ENCODE results near the gene FOXR1. TPM values are rescaled to one million over a fixed set of nuclear protein-coding genes. Genes with fewer than 3 reads are reported as not detected.

FOXR1 gene
- total RNA-seq, 1 experiment from 2014 or later, result not detected

DNA sequence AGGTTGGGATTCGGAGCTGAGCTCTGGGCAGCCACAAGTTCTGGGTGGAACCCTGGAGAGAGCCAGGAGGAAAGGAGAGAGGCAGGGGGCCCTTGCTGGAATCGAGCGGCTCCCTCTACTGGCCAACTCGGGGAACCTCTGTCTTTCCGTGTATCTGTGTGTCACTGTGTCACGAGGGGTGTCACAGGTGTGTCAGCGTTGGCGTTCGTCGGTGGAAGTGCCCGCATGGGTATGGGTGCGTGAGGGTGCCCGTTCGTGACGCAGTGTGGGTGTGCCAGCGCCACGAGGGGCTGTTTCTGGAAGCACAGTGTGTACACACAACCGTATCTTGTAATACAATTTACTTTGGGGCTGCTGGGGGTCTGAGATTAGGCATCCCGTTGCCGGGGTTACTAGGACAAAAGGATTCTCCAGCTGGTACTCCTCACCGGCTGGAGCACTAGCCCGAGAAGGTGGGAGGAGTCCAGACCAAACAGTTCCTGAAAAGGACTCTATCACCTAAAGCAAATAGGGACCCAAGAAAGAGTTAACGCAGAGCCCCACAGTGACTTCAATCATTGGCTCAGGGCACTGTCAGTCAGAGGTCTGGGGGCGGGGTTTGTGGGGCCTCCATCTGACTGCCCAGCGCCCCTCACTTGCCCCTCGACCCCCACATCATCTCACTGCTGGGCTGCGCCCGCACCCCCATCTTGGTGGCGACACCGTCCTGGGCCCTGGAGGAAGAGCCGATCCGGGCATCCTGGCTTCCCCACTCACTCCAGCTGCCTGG is 43.3 kb upstream of the FOXR1 start (continued):
- TF ChIP-seq, protein P1, sequence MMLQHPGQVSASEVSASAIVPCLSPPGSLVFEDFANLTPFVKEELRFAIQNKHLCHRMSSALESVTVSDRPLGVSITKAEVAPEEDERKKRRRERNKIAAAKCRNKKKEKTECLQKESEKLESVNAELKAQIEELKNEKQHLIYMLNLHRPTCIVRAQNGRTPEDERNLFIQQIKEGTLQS (CRISPR knock-in tag; conservative IDR thresholded peaks at IDR 0.05), result no peak
- peak; percentile 73 for TF ChIP-seq NFYB (CRISPR knock-in tag; conservative IDR thresholded peaks at IDR 0.05; ENCODE audit: low read depth)
- TF ChIP-seq, protein P2, sequence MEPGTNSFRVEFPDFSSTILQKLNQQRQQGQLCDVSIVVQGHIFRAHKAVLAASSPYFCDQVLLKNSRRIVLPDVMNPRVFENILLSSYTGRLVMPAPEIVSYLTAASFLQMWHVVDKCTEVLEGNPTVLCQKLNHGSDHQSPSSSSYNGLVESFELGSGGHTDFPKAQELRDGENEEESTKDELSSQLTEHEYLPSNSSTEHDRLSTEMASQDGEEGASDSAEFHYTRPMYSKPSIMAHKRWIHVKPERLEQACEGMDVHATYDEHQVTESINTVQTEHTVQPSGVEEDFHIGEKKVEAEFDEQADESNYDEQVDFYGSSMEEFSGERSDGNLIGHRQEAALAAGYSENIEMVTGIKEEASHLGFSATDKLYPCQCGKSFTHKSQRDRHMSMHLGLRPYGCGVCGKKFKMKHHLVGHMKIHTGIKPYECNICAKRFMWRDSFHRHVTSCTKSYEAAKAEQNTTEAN (CRISPR knock-in tag; IDR thresholded peaks at IDR 0.05), result peak; percentile 67; the same call in 1 of the 2 replicates
- TF ChIP-seq, protein P3, sequence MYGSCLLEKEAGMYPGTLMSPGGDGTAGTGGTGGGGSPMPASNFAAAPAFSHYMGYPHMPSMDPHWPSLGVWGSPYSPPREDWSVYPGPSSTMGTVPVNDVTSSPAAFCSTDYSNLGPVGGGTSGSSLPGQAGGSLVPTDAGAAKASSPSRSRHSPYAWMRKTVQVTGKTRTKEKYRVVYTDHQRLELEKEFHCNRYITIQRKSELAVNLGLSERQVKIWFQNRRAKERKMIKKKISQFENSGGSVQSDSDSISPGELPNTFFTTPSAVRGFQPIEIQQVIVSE (CRISPR knock-in tag; IDR thresholded peaks at IDR 0.05; ENCODE audit: borderline replicate concordance), result no peak
- TF ChIP-seq, protein P4, sequence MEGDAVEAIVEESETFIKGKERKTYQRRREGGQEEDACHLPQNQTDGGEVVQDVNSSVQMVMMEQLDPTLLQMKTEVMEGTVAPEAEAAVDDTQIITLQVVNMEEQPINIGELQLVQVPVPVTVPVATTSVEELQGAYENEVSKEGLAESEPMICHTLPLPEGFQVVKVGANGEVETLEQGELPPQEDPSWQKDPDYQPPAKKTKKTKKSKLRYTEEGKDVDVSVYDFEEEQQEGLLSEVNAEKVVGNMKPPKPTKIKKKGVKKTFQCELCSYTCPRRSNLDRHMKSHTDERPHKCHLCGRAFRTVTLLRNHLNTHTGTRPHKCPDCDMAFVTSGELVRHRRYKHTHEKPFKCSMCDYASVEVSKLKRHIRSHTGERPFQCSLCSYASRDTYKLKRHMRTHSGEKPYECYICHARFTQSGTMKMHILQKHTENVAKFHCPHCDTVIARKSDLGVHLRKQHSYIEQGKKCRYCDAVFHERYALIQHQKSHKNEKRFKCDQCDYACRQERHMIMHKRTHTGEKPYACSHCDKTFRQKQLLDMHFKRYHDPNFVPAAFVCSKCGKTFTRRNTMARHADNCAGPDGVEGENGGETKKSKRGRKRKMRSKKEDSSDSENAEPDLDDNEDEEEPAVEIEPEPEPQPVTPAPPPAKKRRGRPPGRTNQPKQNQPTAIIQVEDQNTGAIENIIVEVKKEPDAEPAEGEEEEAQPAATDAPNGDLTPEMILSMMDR (IDR thresholded peaks at IDR 0.05), result peak; percentile 90
- peak; percentile 82 for TF ChIP-seq ZNF423 (CRISPR knock-in tag; IDR thresholded peaks at IDR 0.05)

DNA sequence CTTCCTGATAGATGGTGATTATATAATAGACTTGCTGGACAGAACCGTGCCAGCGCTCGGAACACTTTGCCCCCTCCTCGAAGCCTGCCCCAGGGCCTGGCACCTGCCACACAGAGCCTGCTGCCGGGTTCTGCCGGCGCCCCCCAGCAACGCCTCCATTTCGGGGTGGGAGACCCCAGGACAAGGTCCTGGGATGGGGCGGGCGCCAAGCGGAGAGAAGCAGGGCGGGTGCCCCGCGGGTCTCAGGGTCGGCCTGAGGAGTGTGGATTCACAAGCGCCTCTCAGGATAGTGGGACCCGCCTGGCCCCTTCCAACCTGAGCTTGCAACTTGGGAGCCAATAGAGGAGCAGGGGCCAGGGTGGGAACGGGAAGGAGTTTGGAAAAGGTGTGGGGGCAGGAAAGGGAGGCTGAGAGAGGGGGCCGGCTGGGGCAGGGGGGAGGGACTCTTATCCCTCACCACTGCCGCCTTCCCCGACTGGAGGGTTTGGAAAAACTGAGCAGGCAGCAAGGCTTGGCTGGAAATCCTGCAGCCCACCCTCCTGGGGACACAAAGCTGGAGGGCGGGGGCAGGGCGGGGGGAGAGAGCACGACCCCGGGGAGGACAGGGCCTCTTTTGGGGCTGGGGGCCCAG is 42.6 kb upstream of the FOXR1 start:
- no peaks in the 10 kb centered on the region for H3K36me3 Mint-ChIP-seq
- ATAC-seq, result peak; percentile 1
- ChIA-PET CTCF (interaction anchor here (0.6 to 3.8 kb wide), 11 partner anchors 11 to 178 kb away, joined by 3 to 34 read pairs (median 8); partner anchors contain the start of genes C2CD2L, DDX6 and UPK2), POLR2A (interaction anchor here (1.0 to 3.8 kb wide), 4 partner anchors 18 to 136 kb away, joined by 4 to 76 read pairs (median 6); partner anchors contain the start of gene UPK2)
- peaks cover 41% of the 10 kb centered on the region for H3K4me1 Mint-ChIP-seq
- DNase-seq (ENCODE audit: low spot score), result no peak
- TF ChIP-seq NFYB (CRISPR knock-in tag; conservative IDR thresholded peaks at IDR 0.05; ENCODE audit: low read depth) (no peak), RELA (CRISPR knock-in tag; IDR thresholded peaks at IDR 0.05; ENCODE audit: borderline replicate concordance) (no peak), FOXK1 (CRISPR knock-in tag; IDR thresholded peaks at IDR 0.05) (no peak), TEAD4 (CRISPR knock-in tag; IDR thresholded peaks at IDR 0.05) (no peak), IRF2 (CRISPR knock-in tag; IDR thresholded peaks at IDR 0.05; ENCODE audit: borderline replicate concordance, low read depth) (no peak), CBFB (CRISPR knock-in tag; IDR thresholded peaks at IDR 0.05; ENCODE audit: low read depth) (no peak), JAZF1 (CRISPR knock-in tag; IDR thresholded peaks at IDR 0.05) (no peak), ATF1 (CRISPR knock-in tag; IDR thresholded peaks at IDR 0.05) (no peak), FOXP1 (CRISPR knock-in tag; IDR thresholded peaks at IDR 0.05; ENCODE audit: borderline replicate concordance) (no peak), FOXJ3 (CRISPR knock-in tag; IDR thresholded peaks at IDR 0.05; ENCODE audit: borderline replicate concordance) (no peak), OVOL2 (CRISPR knock-in tag; IDR thresholded peaks at IDR 0.05; ENCODE audit: borderline replicate concordance) (no peak), MYBL2 (CRISPR knock-in tag; IDR thresholded peaks at IDR 0.05) (no peak), NR3C1 (CRISPR knock-in tag; conservative IDR thresholded peaks at IDR 0.05; ENCODE audit: low read depth) (no peak)
- TF ChIP-seq, protein P5, sequence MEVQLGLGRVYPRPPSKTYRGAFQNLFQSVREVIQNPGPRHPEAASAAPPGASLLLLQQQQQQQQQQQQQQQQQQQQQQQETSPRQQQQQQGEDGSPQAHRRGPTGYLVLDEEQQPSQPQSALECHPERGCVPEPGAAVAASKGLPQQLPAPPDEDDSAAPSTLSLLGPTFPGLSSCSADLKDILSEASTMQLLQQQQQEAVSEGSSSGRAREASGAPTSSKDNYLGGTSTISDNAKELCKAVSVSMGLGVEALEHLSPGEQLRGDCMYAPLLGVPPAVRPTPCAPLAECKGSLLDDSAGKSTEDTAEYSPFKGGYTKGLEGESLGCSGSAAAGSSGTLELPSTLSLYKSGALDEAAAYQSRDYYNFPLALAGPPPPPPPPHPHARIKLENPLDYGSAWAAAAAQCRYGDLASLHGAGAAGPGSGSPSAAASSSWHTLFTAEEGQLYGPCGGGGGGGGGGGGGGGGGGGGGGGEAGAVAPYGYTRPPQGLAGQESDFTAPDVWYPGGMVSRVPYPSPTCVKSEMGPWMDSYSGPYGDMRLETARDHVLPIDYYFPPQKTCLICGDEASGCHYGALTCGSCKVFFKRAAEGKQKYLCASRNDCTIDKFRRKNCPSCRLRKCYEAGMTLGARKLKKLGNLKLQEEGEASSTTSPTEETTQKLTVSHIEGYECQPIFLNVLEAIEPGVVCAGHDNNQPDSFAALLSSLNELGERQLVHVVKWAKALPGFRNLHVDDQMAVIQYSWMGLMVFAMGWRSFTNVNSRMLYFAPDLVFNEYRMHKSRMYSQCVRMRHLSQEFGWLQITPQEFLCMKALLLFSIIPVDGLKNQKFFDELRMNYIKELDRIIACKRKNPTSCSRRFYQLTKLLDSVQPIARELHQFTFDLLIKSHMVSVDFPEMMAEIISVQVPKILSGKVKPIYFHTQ (CRISPR knock-in tag; IDR thresholded peaks at IDR 0.05), result no peak
- TF ChIP-seq, protein P6, sequence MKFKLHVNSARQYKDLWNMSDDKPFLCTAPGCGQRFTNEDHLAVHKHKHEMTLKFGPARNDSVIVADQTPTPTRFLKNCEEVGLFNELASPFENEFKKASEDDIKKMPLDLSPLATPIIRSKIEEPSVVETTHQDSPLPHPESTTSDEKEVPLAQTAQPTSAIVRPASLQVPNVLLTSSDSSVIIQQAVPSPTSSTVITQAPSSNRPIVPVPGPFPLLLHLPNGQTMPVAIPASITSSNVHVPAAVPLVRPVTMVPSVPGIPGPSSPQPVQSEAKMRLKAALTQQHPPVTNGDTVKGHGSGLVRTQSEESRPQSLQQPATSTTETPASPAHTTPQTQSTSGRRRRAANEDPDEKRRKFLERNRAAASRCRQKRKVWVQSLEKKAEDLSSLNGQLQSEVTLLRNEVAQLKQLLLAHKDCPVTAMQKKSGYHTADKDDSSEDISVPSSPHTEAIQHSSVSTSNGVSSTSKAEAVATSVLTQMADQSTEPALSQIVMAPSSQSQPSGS (CRISPR knock-in tag; IDR thresholded peaks at IDR 0.05; ENCODE audit: borderline replicate concordance, low read depth), result no peak
- TF ChIP-seq, protein P7, sequence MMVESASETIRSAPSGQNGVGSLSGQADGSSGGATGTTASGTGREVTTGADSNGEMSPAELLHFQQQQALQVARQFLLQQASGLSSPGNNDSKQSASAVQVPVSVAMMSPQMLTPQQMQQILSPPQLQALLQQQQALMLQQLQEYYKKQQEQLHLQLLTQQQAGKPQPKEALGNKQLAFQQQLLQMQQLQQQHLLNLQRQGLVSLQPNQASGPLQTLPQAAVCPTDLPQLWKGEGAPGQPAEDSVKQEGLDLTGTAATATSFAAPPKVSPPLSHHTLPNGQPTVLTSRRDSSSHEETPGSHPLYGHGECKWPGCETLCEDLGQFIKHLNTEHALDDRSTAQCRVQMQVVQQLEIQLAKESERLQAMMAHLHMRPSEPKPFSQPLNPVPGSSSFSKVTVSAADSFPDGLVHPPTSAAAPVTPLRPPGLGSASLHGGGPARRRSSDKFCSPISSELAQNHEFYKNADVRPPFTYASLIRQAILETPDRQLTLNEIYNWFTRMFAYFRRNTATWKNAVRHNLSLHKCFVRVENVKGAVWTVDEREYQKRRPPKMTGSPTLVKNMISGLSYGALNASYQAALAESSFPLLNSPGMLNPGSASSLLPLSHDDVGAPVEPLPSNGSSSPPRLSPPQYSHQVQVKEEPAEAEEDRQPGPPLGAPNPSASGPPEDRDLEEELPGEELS (CRISPR knock-in tag; IDR thresholded peaks at IDR 0.05), result no peak
- TF ChIP-seq, protein P3 (CRISPR knock-in tag; IDR thresholded peaks at IDR 0.05; ENCODE audit: borderline replicate concordance), result no peak
- no peak overlapping the region for H3K27ac Mint-ChIP-seq
- H3K27me3 Mint-ChIP-seq (ENCODE audit: low read depth), result peaks cover 24% of the 10 kb centered on the region
- H3K4me3 Mint-ChIP-seq, result peak overlapping the region; percentile 92
- no peaks in the 10 kb centered on the region for H3K9me3 Mint-ChIP-seq

Data from WTC11 (cell line).